H1 (cell line): ENCODE measurements around the gene DNAJC17. TPM values are rescaled to one million over a fixed set of nuclear protein-coding genes. Genes with fewer than 3 reads are reported as not detected.

ENCODE experiments used
- CTCF ChIA-PET: fragments of 300-600 bp; sonication (Branson Sonifier 250); formaldehyde crosslinking; loops from one replicate; lab custom pipeline; 2021; ENCODE audit not compliant: partially characterized antibody; lab: Charles Lee
- POLR2A ChIA-PET: fragments of 300-600 bp; sonication (Branson Sonifier 250); formaldehyde crosslinking; loops from one replicate; lab custom pipeline; 2021; ENCODE audit warnings: inconsistent platforms; ENCODE audit not compliant: partially characterized antibody; lab: Charles Lee
- DNase-seq, 2 experiments: peaks; one replicate each; pipeline versions ENCODE4 v3.0.0 to v3.0.0-alpha.2; 2010 to 2022; ENCODE audit warnings: low spot score in 2 of 2, low read depth in 1 of 2, mixed read lengths in 1 of 2
- FAIRE-seq: peaks from 2 replicates; lab custom pipeline; 2011; peaks lifted over from hg19 to GRCh38; lab: Jason Lieb, UNC
- H2AFZ ChIP-seq: 2 replicates; pipeline ENCODE4 v1.8.1; 2012; ENCODE audit warnings: low read length, inconsistent platforms
- H2AK5ac ChIP-seq: 2 replicates; pipeline ENCODE4 v1.6.1; 2013; ENCODE audit warnings: low read depth, low read length
- H2BK120ac ChIP-seq: replicated peaks from 2 replicates; pipeline ENCODE3; 2013; ENCODE audit warnings: low read depth, low read length, inconsistent platforms
- H2BK12ac ChIP-seq: 2 replicates; pipeline ENCODE4 v1.6.1; 2013; ENCODE audit warnings: low read depth, low read length
- H2BK15ac ChIP-seq: 2 replicates; pipeline ENCODE4 v1.6.1; 2013; ENCODE audit warnings: low read length
- H2BK20ac ChIP-seq: 2 replicates; pipeline ENCODE4 v1.6.1; 2013; ENCODE audit warnings: low read length
- H2BK5ac ChIP-seq: 2 replicates; pipeline ENCODE4 v1.6.1; 2013; ENCODE audit warnings: low read depth, low read length
- H3K14ac ChIP-seq: 2 replicates; pipeline ENCODE4 v1.6.1; 2013; ENCODE audit warnings: inconsistent platforms; ENCODE audit not compliant: insufficient read length
- H3K18ac ChIP-seq: 2 replicates; pipeline ENCODE4 v1.6.1; 2013; ENCODE audit warnings: low read length; ENCODE audit errors: extremely low read depth
- H3K23ac ChIP-seq: 2 replicates; pipeline ENCODE4 v1.6.1; 2013; ENCODE audit warnings: inconsistent platforms; ENCODE audit not compliant: insufficient read length
- H3K23me2 ChIP-seq: 2 replicates; pipeline ENCODE4 v1.6.1; 2013; ENCODE audit warnings: low read depth, low read length
- H3K27ac ChIP-seq: 2 replicates; pipeline ENCODE4 v1.6.1; 2011; ENCODE audit warnings: low read depth, low read length, inconsistent platforms
- H3K27me3 ChIP-seq, 4 experiments: replicated peaks in 1 of 4; 1 replicate in 1 of 4; 2 replicates in 3 of 4; pipeline versions ENCODE4 v1.6.1 to v1.8.1; 2011 to 2013; ENCODE audit warnings: low read length in 3 of 4, mild to moderate bottlenecking in 3 of 4, inconsistent platforms in 2 of 4, mixed read lengths in 2 of 4, moderate library complexity in 1 of 4; ENCODE audit not compliant: control insufficient read depth in 3 of 4, insufficient read depth in 3 of 4; ENCODE audit errors: extremely low read depth in 1 of 4
- H3K36me3 ChIP-seq, 4 experiments: 2 replicates each; pipeline versions ENCODE4 v1.6.1 to v1.8.1; 2011 to 2013; ENCODE audit warnings: mild to moderate bottlenecking in 4 of 4, low read length in 3 of 4, moderate library complexity in 2 of 4, control low read depth in 1 of 4, inconsistent platforms in 1 of 4; ENCODE audit not compliant: insufficient read depth in 4 of 4, control insufficient read depth in 2 of 4
- H3K4ac ChIP-seq: replicated peaks from 2 replicates; pipeline ENCODE3; 2013; ENCODE audit warnings: low read length, low read depth, mixed read lengths, inconsistent platforms; ENCODE audit not compliant: insufficient read length
- H3K4me1 ChIP-seq, 4 experiments: replicated peaks in 1 of 4; 1 replicate in 1 of 4; 2 replicates in 3 of 4; pipeline versions ENCODE4 v1.6.1 to v1.8.1; 2011 to 2013; ENCODE audit warnings: low read length in 3 of 4, inconsistent platforms in 2 of 4, mixed read lengths in 1 of 4; ENCODE audit not compliant: insufficient read depth in 4 of 4, control insufficient read depth in 3 of 4
- H3K4me2 ChIP-seq, 2 experiments: 2 replicates each; pipeline versions ENCODE4 v1.6.1 to v1.8.1; 2011 to 2013; ENCODE audit warnings: low read depth in 2 of 2, low read length in 2 of 2, control low read depth in 1 of 2, inconsistent platforms in 1 of 2, mild to moderate bottlenecking in 1 of 2; ENCODE audit not compliant: insufficient read depth in 1 of 2
- H3K4me3 ChIP-seq, 4 experiments: fragments of 200-600, 300-600 bp in 1 of 4; sonication (generic), shearing (Covaris generic), sonication (Bioruptor Twin) in 1 of 4; 2 replicates each; pipeline versions ENCODE4 v1.5.1 to v1.8.1; 2011 to 2016; ENCODE audit warnings: low read length in 4 of 4, low read depth in 3 of 4, control low read depth in 2 of 4, inconsistent platforms in 2 of 4, mild to moderate bottlenecking in 2 of 4, mixed read lengths in 1 of 4, moderate library complexity in 1 of 4; ENCODE audit not compliant: insufficient read depth in 2 of 4; ENCODE audit errors: extremely low read depth in 1 of 4
- H3K56ac ChIP-seq: replicated peaks from 2 replicates; pipeline ENCODE3; 2013; ENCODE audit warnings: low read depth, mild to moderate bottlenecking, mixed read lengths, low read length, inconsistent platforms; ENCODE audit not compliant: insufficient read length
- H3K79me1 ChIP-seq: 2 replicates; pipeline ENCODE4 v1.6.1; 2013; ENCODE audit warnings: low read depth, low read length, control low read depth
- H3K79me2 ChIP-seq, 2 experiments: 2 replicates each; pipeline versions ENCODE4 v1.6.1 to v1.8.1; 2012 to 2013; ENCODE audit warnings: low read length in 2 of 2, mild to moderate bottlenecking in 2 of 2, inconsistent platforms in 1 of 2; ENCODE audit not compliant: insufficient read depth in 2 of 2, control insufficient read depth in 1 of 2
- H3K9ac ChIP-seq, 4 experiments: replicated peaks in 1 of 4; 1 replicate in 1 of 4; 2 replicates in 3 of 4; pipeline versions ENCODE4 v1.6.1 to v1.8.1; 2011 to 2013; ENCODE audit warnings: low read depth in 3 of 4, low read length in 3 of 4, control low read depth in 2 of 4, mild to moderate bottlenecking in 2 of 4, moderate library complexity in 2 of 4, inconsistent platforms in 1 of 4; ENCODE audit errors: extremely low read depth in 1 of 4
- H3K9me3 ChIP-seq, 2 experiments: 2 replicates each; pipeline versions ENCODE4 v1.6.1 to v1.8.1; 2012 to 2013; ENCODE audit warnings: mild to moderate bottlenecking in 2 of 2, moderate library complexity in 2 of 2, control low read depth in 1 of 2, inconsistent platforms in 1 of 2, low read depth in 1 of 2, low read length in 1 of 2, mixed read lengths in 1 of 2; ENCODE audit not compliant: insufficient read depth in 2 of 2
- H4K20me1 ChIP-seq, 2 experiments: replicated peaks in 1 of 2; 2 replicates each; pipeline versions ENCODE3 to v1.8.1; 2011 to 2013; ENCODE audit warnings: inconsistent platforms in 2 of 2, low read length in 2 of 2, mild to moderate bottlenecking in 1 of 2; ENCODE audit not compliant: insufficient read depth in 2 of 2, control insufficient read depth in 1 of 2
- H4K5ac ChIP-seq: 2 replicates; pipeline ENCODE4 v1.6.1; 2013; ENCODE audit warnings: low read length, low read depth, mixed read lengths, inconsistent platforms; ENCODE audit not compliant: insufficient read length
- H4K8ac ChIP-seq: 2 replicates; pipeline ENCODE4 v1.8.0; 2013; ENCODE audit warnings: mild to moderate bottlenecking, moderate library complexity, low read length, inconsistent platforms; ENCODE audit not compliant: insufficient read depth; ENCODE audit errors: extremely low read depth
- H4K91ac ChIP-seq: replicated peaks from 2 replicates; pipeline ENCODE3; 2013; ENCODE audit warnings: low read length, mixed read lengths, inconsistent platforms; ENCODE audit not compliant: insufficient read length
- CTCF ChIP-seq, 3 experiments: IDR thresholded peaks; 1 replicate in 2 of 3; 2 replicates in 1 of 3; pipeline versions ENCODE4 v1.5.1 to v1.6.1; 2011; ENCODE audit warnings: low read length in 3 of 3, mild to moderate bottlenecking in 3 of 3, inconsistent platforms in 2 of 3, low read depth in 1 of 3, moderate library complexity in 1 of 3; ENCODE audit not compliant: insufficient read depth in 1 of 3; ENCODE audit errors: control extremely low read depth in 1 of 3
- POU5F1 ChIP-seq: IDR thresholded peaks from 2 replicates; pipeline ENCODE4 v1.6.1; 2011; ENCODE audit warnings: low read depth, mild to moderate bottlenecking, low read length, moderate library complexity
- RAD21 ChIP-seq, 2 experiments: IDR thresholded peaks in 1 of 2; conservative IDR thresholded peaks in 1 of 2; 2 replicates each; pipeline ENCODE4 v1.6.1; 2011; ENCODE audit warnings: low read depth in 2 of 2, low read length in 2 of 2, improper control_type of control experiment in 1 of 2, inconsistent platforms in 1 of 2, mild to moderate bottlenecking in 1 of 2, moderate library complexity in 1 of 2
- SIN3A ChIP-seq, 2 experiments: IDR thresholded peaks in 1 of 2; conservative IDR thresholded peaks in 1 of 2; 2 replicates each; pipeline ENCODE4 v1.6.1; 2011 to 2012; ENCODE audit warnings: low read length in 2 of 2, improper control_type of control experiment in 1 of 2, low read depth in 1 of 2, mild to moderate bottlenecking in 1 of 2
- WGBS, 2 experiments: shearing (Covaris generic) in 1 of 2; methylation state at CpG; one replicate each; pipeline versions ENCODE4 v1.1.6 to v1.1.7; 2013 to 2015; ENCODE audit warnings: low lambda C conversion rate in 2 of 2, mixed read lengths in 2 of 2, inconsistent platforms in 1 of 2, low coverage in 1 of 2, missing lambda C conversion rate in 1 of 2; ENCODE audit not compliant: insufficient replicate concordance in 2 of 2, insufficient coverage in 1 of 2, insufficient read length in 1 of 2; ENCODE audit errors: extremely low coverage in 1 of 2, missing lambda C conversion rate in 1 of 2; 5-methylcytosine and 5-hydroxymethylcytosine counted together
- polyA plus RNA-seq, 7 experiments: library from polyadenylated mRNA; depleted of rRNA in 3 of 7; stranded (reverse) in 5 of 7; unstranded in 2 of 7; fragments of >200 nt in 5 of 7; fragments of 200-250 nt in 2 of 7; gene quantifications; 1 replicate in 5 of 7; 2 replicates in 1 of 7; 4 replicates in 1 of 7; pipeline versions ENCODE4 v1.2.1 to v1.2.3, GENCODE V29; 2011 to 2013; ENCODE audit warnings: missing spikeins in 2 of 7, mixed read lengths in 2 of 7
- total RNA-seq: library from RNA; stranded (reverse); fragmentation: NEBNext Ultra II Directional; extraction: Animal tissue kit (Norgen Biotek cat#: 25700); gene quantifications from 2 replicates; pipeline ENCODE4 v1.2.1, GENCODE V29; 2021

DNAJC17 gene
- total and polyA plus RNA-seq, 2 of the 8 experiments (the other 6 are each of a cell fraction or from before 2014, with no cell fraction given) = 39.5 to 45.4 TPM

GRCh38 chr15:40743921-40744814, 63.1 kb downstream of the DNAJC17 start:
- Histone ChIP-seq H3K4ac (no peak overlapping the region), H3K18ac (no peak overlapping the region), H3K79me2 (no peaks in the 10 kb centered on the region), H2BK120ac (no peak overlapping the region)
- TF ChIP-seq RAD21 (IDR thresholded peaks at IDR 0.05 in 1 of 2, conservative IDR thresholded peaks at IDR 0.05 in 1 of 2; ENCODE audit: low read depth in 2 of 2, low read length in 2 of 2) = peak in 1 of 2 experiments; percentile 9; a peak in 1 of 4 replicates
- no peak for TF ChIP-seq SIN3A (conservative IDR thresholded peaks at IDR 0.05 in 1 of 2, IDR thresholded peaks at IDR 0.05 in 1 of 2; ENCODE audit: low read depth in 1 of 2, low read length in 2 of 2)
- peak in 2 of 3 experiments; percentile 10 to 15; a peak in 2 of 4 replicates for TF ChIP-seq CTCF (IDR thresholded peaks at IDR 0.05; ENCODE audit: control extremely low read depth in 1 of 3, insufficient read depth in 1 of 3, low read depth in 1 of 3, low read length in 3 of 3)
- no peak for TF ChIP-seq POU5F1
- TF ChIP-seq, all 59 proteins: peak for 2
- Histone ChIP-seq H3K56ac (no peak overlapping the region), H3K14ac (no peak overlapping the region), H3K23me2 (no peaks in the 10 kb centered on the region), H3K27ac (no peak overlapping the region), H3K4me1 (peaks cover 9 to 16% (median 10%) of the 10 kb centered on the region in 4 experiments), H4K91ac (no peak overlapping the region), H4K8ac (no peak overlapping the region), H3K9ac (no peak overlapping the region), H2AFZ (no peak overlapping the region), H2AK5ac (no peak overlapping the region), H2BK5ac (no peak overlapping the region), H3K79me1 (no peaks in the 10 kb centered on the region), H3K9me3 (no peaks in the 10 kb centered on the region), H3K4me3 (no peak overlapping the region), H3K36me3 (peaks cover 0 to 7% (median 3%) of the 10 kb centered on the region in 4 experiments; a peak in 4 of 8 replicates), H4K20me1 (no peaks in the 10 kb centered on the region), H3K4me2 (no peak overlapping the region), H4K5ac (no peak overlapping the region), H2BK15ac (no peak overlapping the region), H2BK20ac (no peak overlapping the region), H2BK12ac (no peak overlapping the region), H3K23ac (no peak overlapping the region), H3K27me3 (no peaks in the 10 kb centered on the region)
- WGBS, 2 experiments = 90% methylated on average over 11 of the region's 12 CpGs; no CpG with 5 or more reads in 1 of the 2 experiments
- DNase-seq (no peak), FAIRE-seq (no peak)
- ChIA-PET POLR2A (interaction anchor here (0.6 to 2.7 kb wide), 6 partner anchors 20 to 145 kb away, joined by 3 to 9 read pairs (median 3); partner anchors contain the start of genes GCHFR and SPINT1), CTCF (interaction anchor here (0.6 to 6.8 kb wide), 30 partner anchors 9 to 289 kb away, joined by 3 to 70 read pairs (median 4); partner anchors contain the start of genes C15orf62, CCDC32, GCHFR and RAD51)
